Ishikawa (cell line): Measurements from ENCODE around the gene JPT2.

Experiments
- CEBPB ChIP-seq: IDR thresholded peaks from 2 replicates; pipeline ENCODE4 v1.6.1; 2012
- CREB1 ChIP-seq: IDR thresholded peaks from 2 replicates; pipeline ENCODE4 v1.6.1; 2012; ENCODE audit warnings: low read depth
- EGR1 ChIP-seq: IDR thresholded peaks from 2 replicates; pipeline ENCODE4 v1.6.1; 2012
- EP300 ChIP-seq: IDR thresholded peaks from 2 replicates; pipeline ENCODE4 v1.6.1; 2012; ENCODE audit warnings: borderline replicate concordance
- FOXM1 ChIP-seq: IDR thresholded peaks from 2 replicates; pipeline ENCODE4 v1.6.1; 2012; ENCODE audit warnings: low read depth, borderline replicate concordance
- RAD21 ChIP-seq: IDR thresholded peaks from 2 replicates; pipeline ENCODE4 v1.6.1; 2012; ENCODE audit warnings: low read depth
- TAF1 ChIP-seq: IDR thresholded peaks from 2 replicates; pipeline ENCODE4 v1.6.1; 2012; ENCODE audit warnings: low read depth, mild to moderate bottlenecking
- TEAD4 ChIP-seq: IDR thresholded peaks from 2 replicates; pipeline ENCODE4 v1.6.1; 2012
- ZBTB7A ChIP-seq: IDR thresholded peaks from 2 replicates; pipeline ENCODE4 v1.6.1; 2012; ENCODE audit warnings: low read depth
- TF ChIP-seq, protein P1 (sequence below): IDR thresholded peaks from 2 replicates; pipeline ENCODE4 v1.6.1; 2012; ENCODE audit warnings: low read depth, mild to moderate bottlenecking
- TF ChIP-seq, protein P2 (sequence below): IDR thresholded peaks from 2 replicates; pipeline ENCODE4 v1.6.1; 2012
- TF ChIP-seq, protein P3 (sequence below): IDR thresholded peaks from 2 replicates; pipeline ENCODE4 v1.6.1; 2012

DNA sequence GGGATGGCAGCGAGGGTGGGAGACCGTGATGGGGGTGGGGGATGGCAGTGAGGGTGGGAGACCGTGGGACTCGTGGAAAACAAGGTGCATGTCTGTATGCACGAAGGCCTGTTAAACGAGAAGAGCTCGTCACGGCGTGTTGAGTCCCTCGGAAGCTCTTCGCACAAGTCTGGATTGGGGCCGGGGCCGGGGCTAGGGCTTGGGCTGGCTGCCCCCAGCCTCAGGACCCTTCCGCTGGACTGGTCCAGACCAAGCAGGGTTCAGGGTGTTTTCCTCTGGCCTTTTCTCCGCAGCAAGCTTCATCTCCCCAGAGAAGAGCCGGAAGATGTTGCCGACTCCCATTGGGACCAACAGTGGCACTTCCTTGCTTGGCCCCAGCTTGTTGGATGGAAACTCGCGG is 7.7 kb upstream of the JPT2 start:
- TF ChIP-seq CEBPB = no peak
- TF ChIP-seq TAF1 = no peak
- TF ChIP-seq EGR1 = no peak
- no peak for TF ChIP-seq EP300
- no peak for TF ChIP-seq FOXM1
- TF ChIP-seq, protein P1, sequence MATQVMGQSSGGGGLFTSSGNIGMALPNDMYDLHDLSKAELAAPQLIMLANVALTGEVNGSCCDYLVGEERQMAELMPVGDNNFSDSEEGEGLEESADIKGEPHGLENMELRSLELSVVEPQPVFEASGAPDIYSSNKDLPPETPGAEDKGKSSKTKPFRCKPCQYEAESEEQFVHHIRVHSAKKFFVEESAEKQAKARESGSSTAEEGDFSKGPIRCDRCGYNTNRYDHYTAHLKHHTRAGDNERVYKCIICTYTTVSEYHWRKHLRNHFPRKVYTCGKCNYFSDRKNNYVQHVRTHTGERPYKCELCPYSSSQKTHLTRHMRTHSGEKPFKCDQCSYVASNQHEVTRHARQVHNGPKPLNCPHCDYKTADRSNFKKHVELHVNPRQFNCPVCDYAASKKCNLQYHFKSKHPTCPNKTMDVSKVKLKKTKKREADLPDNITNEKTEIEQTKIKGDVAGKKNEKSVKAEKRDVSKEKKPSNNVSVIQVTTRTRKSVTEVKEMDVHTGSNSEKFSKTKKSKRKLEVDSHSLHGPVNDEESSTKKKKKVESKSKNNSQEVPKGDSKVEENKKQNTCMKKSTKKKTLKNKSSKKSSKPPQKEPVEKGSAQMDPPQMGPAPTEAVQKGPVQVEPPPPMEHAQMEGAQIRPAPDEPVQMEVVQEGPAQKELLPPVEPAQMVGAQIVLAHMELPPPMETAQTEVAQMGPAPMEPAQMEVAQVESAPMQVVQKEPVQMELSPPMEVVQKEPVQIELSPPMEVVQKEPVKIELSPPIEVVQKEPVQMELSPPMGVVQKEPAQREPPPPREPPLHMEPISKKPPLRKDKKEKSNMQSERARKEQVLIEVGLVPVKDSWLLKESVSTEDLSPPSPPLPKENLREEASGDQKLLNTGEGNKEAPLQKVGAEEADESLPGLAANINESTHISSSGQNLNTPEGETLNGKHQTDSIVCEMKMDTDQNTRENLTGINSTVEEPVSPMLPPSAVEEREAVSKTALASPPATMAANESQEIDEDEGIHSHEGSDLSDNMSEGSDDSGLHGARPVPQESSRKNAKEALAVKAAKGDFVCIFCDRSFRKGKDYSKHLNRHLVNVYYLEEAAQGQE = no peak
- TF ChIP-seq, protein P2, sequence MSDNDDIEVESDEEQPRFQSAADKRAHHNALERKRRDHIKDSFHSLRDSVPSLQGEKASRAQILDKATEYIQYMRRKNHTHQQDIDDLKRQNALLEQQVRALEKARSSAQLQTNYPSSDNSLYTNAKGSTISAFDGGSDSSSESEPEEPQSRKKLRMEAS = no peak
- TF ChIP-seq RAD21 = no peak
- TF ChIP-seq, protein P3, sequence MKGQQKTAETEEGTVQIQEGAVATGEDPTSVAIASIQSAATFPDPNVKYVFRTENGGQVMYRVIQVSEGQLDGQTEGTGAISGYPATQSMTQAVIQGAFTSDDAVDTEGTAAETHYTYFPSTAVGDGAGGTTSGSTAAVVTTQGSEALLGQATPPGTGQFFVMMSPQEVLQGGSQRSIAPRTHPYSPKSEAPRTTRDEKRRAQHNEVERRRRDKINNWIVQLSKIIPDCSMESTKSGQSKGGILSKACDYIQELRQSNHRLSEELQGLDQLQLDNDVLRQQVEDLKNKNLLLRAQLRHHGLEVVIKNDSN = no peak
- no peak for TF ChIP-seq ZBTB7A
- TF ChIP-seq TEAD4 = no peak
- TF ChIP-seq CREB1 = no peak
